HEK293 (cell line): ENCODE measurements around the gene MARCHF10.
A peak's percentile ranks its signal among the peaks of the same experiment; 100 is the strongest.

Experiments used
- CTCF ChIA-PET: fragments of 350-600 bp; formaldehyde crosslinking; extraction: SDS; loops from one replicate; lab custom pipeline; 2021; ENCODE audit warnings: antibody characterized with exemption; lab: Yijun Ruan, JAX
- POLR2A ChIA-PET: fragments of 300-600 bp; formaldehyde crosslinking; extraction: SDS; loops from one replicate; lab custom pipeline; 2020; ENCODE audit warnings: antibody characterized with exemption, inconsistent platforms; lab: Yijun Ruan, JAX
- H3K27ac ChIP-seq: fragments of 200-500 bp; sonication (Bioruptor generic); 2 replicates; pipeline ENCODE4 v1.5.1; 2014; ENCODE audit warnings: low read depth, low read length, control low read depth, inconsistent platforms; ENCODE audit errors: extremely low read depth
- H3K36me3 ChIP-seq, 2 experiments: fragments of 200-500 bp in 1 of 2; sonication (Bioruptor generic) in 1 of 2; 1 replicate in 1 of 2; 2 replicates in 1 of 2; pipeline ENCODE4 v1.5.1; 2014 to 2017; ENCODE audit warnings: inconsistent platforms in 2 of 2, low read length in 2 of 2; ENCODE audit not compliant: control insufficient read depth in 2 of 2, insufficient read depth in 1 of 2
- H3K4me1 ChIP-seq: fragments of 200-500 bp; sonication (Bioruptor generic); 2 replicates; pipeline ENCODE4 v1.5.1; 2014; ENCODE audit warnings: mild to moderate bottlenecking, low read length, inconsistent platforms; ENCODE audit not compliant: control insufficient read depth, insufficient read depth
- H3K4me3 ChIP-seq: 2 replicates; pipeline ENCODE4 v1.5.1; 2011; ENCODE audit warnings: low read depth, mild to moderate bottlenecking, control low read depth, low read length, moderate library complexity
- H3K9me3 ChIP-seq: fragments of 200-500 bp; sonication (Bioruptor generic); 2 replicates; pipeline ENCODE4 v1.5.1; 2014; ENCODE audit warnings: low read depth, low read length, inconsistent platforms; ENCODE audit not compliant: control insufficient read depth, insufficient read depth
- MEIS1 ChIP-seq: sonication (generic); formaldehyde crosslinking; IDR thresholded peaks from 2 replicates; pipeline ENCODE4 v1.8.1; 2022; ENCODE audit warnings: missing genetic modification reagents, mild to moderate bottlenecking, borderline replicate concordance
- MZF1 ChIP-seq: fragments of 450-650 bp; formaldehyde crosslinking; IDR thresholded peaks from 2 replicates; pipeline ENCODE4 v1.5.1; 2017; ENCODE audit warnings: missing biosample characterization, missing genetic modification characterization, borderline replicate concordance
- PATZ1 ChIP-seq: fragments of 450-650 bp; formaldehyde crosslinking; IDR thresholded peaks from 2 replicates; pipeline ENCODE4 v1.5.1; 2016; ENCODE audit warnings: missing biosample characterization, missing genetic modification characterization
- PRDM6 ChIP-seq: fragments of 450-650 bp; formaldehyde crosslinking; IDR thresholded peaks from 2 replicates; pipeline ENCODE4 v1.5.1; 2017; ENCODE audit warnings: missing biosample characterization, missing genetic modification characterization
- RBAK ChIP-seq: fragments of 450-650 bp; formaldehyde crosslinking; IDR thresholded peaks from 2 replicates; pipeline ENCODE4 v1.5.1; 2016; ENCODE audit warnings: missing biosample characterization, missing genetic modification characterization
- REST ChIP-seq: fragments of 450-650 bp; formaldehyde crosslinking; IDR thresholded peaks from 2 replicates; pipeline ENCODE4 v1.5.1; 2016; ENCODE audit warnings: missing biosample characterization, missing genetic modification characterization
- SCRT1 ChIP-seq: fragments of 450-650 bp; formaldehyde crosslinking; IDR thresholded peaks from 2 replicates; pipeline ENCODE4 v1.5.1; 2016; ENCODE audit warnings: missing biosample characterization, missing genetic modification characterization, borderline replicate concordance
- SCRT2 ChIP-seq: fragments of 450-650 bp; formaldehyde crosslinking; IDR thresholded peaks from 2 replicates; pipeline ENCODE4 v1.5.1; 2016; ENCODE audit warnings: missing biosample characterization, missing genetic modification characterization
- SP2 ChIP-seq: fragments of 450-650 bp; formaldehyde crosslinking; IDR thresholded peaks from 2 replicates; pipeline ENCODE4 v1.5.1; 2016; ENCODE audit warnings: missing biosample characterization, missing genetic modification characterization
- TRIM28 ChIP-seq: IDR thresholded peaks from 2 replicates; pipeline ENCODE4 v1.6.1; 2011; ENCODE audit warnings: low read length, control low read depth, borderline replicate concordance
- ZBTB49 ChIP-seq: fragments of 450-650 bp; formaldehyde crosslinking; IDR thresholded peaks from 2 replicates; pipeline ENCODE4 v1.5.1; 2016; ENCODE audit warnings: missing biosample characterization, missing genetic modification characterization, low read depth
- ZEB2 ChIP-seq: fragments of 450-650 bp; formaldehyde crosslinking; IDR thresholded peaks from 2 replicates; pipeline ENCODE4 v1.5.1; 2016; ENCODE audit warnings: missing biosample characterization, missing genetic modification characterization
- ZFHX2 ChIP-seq: fragments of 450-650 bp; formaldehyde crosslinking; conservative IDR thresholded peaks from 2 replicates; pipeline ENCODE4 v1.5.1; 2016; ENCODE audit warnings: missing biosample characterization, missing genetic modification characterization
- ZNF138 ChIP-seq: fragments of 450-650 bp; formaldehyde crosslinking; IDR thresholded peaks from 2 replicates; pipeline ENCODE4 v1.5.1; 2016; ENCODE audit warnings: missing biosample characterization, missing genetic modification characterization, borderline replicate concordance
- ZNF211 ChIP-seq: fragments of 450-650 bp; formaldehyde crosslinking; IDR thresholded peaks from 2 replicates; pipeline ENCODE4 v1.5.1; 2016; ENCODE audit warnings: low read depth, missing biosample characterization, missing genetic modification characterization
- ZNF404 ChIP-seq: fragments of 450-650 bp; formaldehyde crosslinking; IDR thresholded peaks from 2 replicates; pipeline ENCODE4 v1.5.1; 2017; ENCODE audit warnings: missing biosample characterization, missing genetic modification characterization
- ZNF473 ChIP-seq: fragments of 450-650 bp; formaldehyde crosslinking; IDR thresholded peaks from 2 replicates; pipeline ENCODE4 v1.5.1; 2017; ENCODE audit warnings: missing biosample characterization, missing genetic modification characterization
- ZNF571 ChIP-seq: fragments of 450-650 bp; formaldehyde crosslinking; IDR thresholded peaks from 2 replicates; pipeline ENCODE4 v1.5.0; 2017; ENCODE audit warnings: missing biosample characterization, missing genetic modification characterization
- ZNF580 ChIP-seq: fragments of 450-650 bp; formaldehyde crosslinking; IDR thresholded peaks from 2 replicates; pipeline ENCODE4 v1.5.1; 2016; ENCODE audit warnings: missing biosample characterization, missing genetic modification characterization
- ZNF768 ChIP-seq: fragments of 450-650 bp; formaldehyde crosslinking; IDR thresholded peaks from 2 replicates; pipeline ENCODE4 v1.5.1; 2018; ENCODE audit warnings: missing biosample characterization, mild to moderate bottlenecking, missing genetic modification characterization
- ZNF837 ChIP-seq: fragments of 450-650 bp; formaldehyde crosslinking; IDR thresholded peaks from 2 replicates; pipeline ENCODE4 v1.5.1; 2016; ENCODE audit warnings: missing biosample characterization, missing genetic modification characterization
- ZNF843 ChIP-seq: fragments of 450-650 bp; formaldehyde crosslinking; IDR thresholded peaks from 2 replicates; pipeline ENCODE4 v1.5.1; 2016; ENCODE audit warnings: missing biosample characterization, missing genetic modification characterization

The MARCHF10 gene

GRCh38 chr17:62761884-62762283 is 46.2 kb downstream of the MARCHF10 start (continued):
- TF ChIP-seq ZEB2 (tag by site-specific recombination) (no peak), SCRT1 (tag by site-specific recombination) (peak; percentile 82; the same call in 1 of the 2 replicates), SP2 (tag by site-specific recombination) (no peak), TRIM28 (0 out of 2 replicates have a peak, but pooled peaks have one; percentile 18)

GRCh38 chr17:62760945-62761267 is 47.2 kb downstream of the MARCHF10 start:
- H3K9me3 ChIP-seq = no peaks in the 10 kb centered on the region
- peaks cover 13% of the 10 kb centered on the region for H3K4me1 ChIP-seq
- no peak overlapping the region for H3K27ac ChIP-seq
- H3K4me3 ChIP-seq = no peak overlapping the region
- H3K36me3 ChIP-seq = no peaks in the 10 kb centered on the region
- ChIA-PET POLR2A (no interaction called here), CTCF (no interaction called here)
- TF ChIP-seq ZNF768 (tag by site-specific recombination) = no peak
- TF ChIP-seq SCRT2 (tag by site-specific recombination) = peak; percentile 89
- no peak for TF ChIP-seq REST (tag by site-specific recombination)
- TF ChIP-seq ZBTB49 (tag by site-specific recombination) = no peak
- TF ChIP-seq PATZ1 (tag by site-specific recombination) = 0 out of 2 replicates have a peak, but pooled peaks have one; percentile 1
- 0 out of 2 replicates have a peak, but pooled peaks have one; percentile 5 for TF ChIP-seq PRDM6 (tag by site-specific recombination)

GRCh38 chr17:62760059-62760944 is 47.8 kb downstream of the MARCHF10 start:
- Histone ChIP-seq H3K27ac (no peak overlapping the region), H3K36me3 (no peaks in the 10 kb centered on the region), H3K4me1 (peaks cover 13% of the 10 kb centered on the region), H3K4me3 (no peak overlapping the region), H3K9me3 (no peaks in the 10 kb centered on the region)
- POLR2A ChIA-PET = no interaction called here
- CTCF ChIA-PET = interaction anchor here (0.9 kb wide), 1 partner anchor 208 kb away, joined by 3 read pairs; no protein-coding TSS in a partner anchor
- no peak for TF ChIP-seq MEIS1
- no peak for TF ChIP-seq ZNF211 (tag by site-specific recombination)
- no peak for TF ChIP-seq ZNF837 (tag by site-specific recombination)
- TF ChIP-seq ZNF473 = no peak
- TF ChIP-seq ZFHX2 (tag by site-specific recombination) = no peak; the same call in 1 of the 2 replicates
- TF ChIP-seq ZNF843 = peak; percentile 83
- no peak for TF ChIP-seq ZNF404 (tag by site-specific recombination)
- no peak for TF ChIP-seq ZNF138
- TF ChIP-seq ZNF571 (tag by site-specific recombination) = no peak
- 0 out of 2 replicates have a peak, but pooled peaks have one; percentile 49 for TF ChIP-seq ZNF580 (tag by site-specific recombination)
- TF ChIP-seq RBAK (tag by site-specific recombination) = no peak
- TF ChIP-seq MZF1 (tag by site-specific recombination) = peak; percentile 44; the same call in 1 of the 2 replicates
